Stimulated activated CD4-positive, alpha-beta T cell treated with anti-CD3 and anti-CD28 coated beads, Interleukin-15, amount 100 ng/mL, for 1 hour (primary cell): ENCODE results near the gene ATXN7L1.

Source experiments
- DNase-seq, 2 donors: peaks; one replicate each; pipeline ENCODE4 v3.0.0-alpha.2; 2020; ENCODE audit warnings: low read depth in 1 of 2, low spot score in 1 of 2

Gene ATXN7L1

DNA sequence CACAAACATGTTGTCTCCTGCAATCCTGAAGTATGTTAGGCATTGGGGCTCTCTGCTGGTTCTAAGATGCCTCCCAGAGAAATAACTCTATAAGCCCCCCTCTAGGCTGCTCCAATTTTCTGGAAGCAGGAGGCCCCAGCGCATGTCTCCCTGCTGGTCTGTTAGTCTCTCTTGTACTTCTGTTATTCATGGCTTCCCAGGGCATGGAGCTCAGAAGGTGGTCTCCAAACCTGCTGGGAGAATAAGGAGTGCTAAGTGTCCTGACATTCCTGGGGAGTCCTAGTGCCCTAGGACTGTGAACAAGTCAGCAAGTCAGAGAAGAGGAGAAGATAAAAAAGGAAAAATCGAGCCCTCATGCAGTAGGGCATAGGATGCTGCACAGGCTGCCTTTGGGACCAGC, 224.6 kb downstream of the ATXN7L1 start:
- DNase-seq, result no peak

DNA sequence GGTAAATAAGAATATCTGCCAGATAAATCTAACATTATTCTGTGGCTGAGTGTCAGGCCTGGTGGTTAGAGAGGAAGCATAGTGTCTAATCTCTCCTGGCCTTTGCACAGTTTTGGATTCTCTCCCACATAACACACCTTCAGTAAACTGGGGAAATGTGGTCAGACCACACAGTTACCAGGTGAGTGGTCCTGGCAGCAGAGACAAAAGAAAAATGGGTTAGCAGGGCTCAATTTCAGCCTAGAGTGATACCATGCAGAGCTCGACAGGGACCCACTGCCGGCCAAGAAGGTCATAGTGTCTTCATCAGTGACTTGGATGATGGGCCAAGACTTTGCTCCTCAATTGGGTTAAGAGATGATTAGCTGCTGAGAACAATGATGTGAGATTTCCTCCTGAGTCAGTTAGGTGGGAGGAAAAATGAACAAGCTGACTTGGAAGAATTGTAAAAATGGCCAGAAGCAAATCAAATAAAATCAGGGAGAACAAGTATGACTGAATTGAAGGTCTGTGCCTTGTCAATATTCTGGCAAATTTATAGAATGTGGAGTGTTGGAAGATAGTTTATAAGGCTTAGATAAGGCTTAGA, 225.9 kb downstream of the ATXN7L1 start:
- no peak for DNase-seq

- DNase-seq, result no peak
Measured at GRCh38 chr7:105649727-105650381, 226.5 kb downstream of the ATXN7L1 start.

GRCh38 chr7:105648561-105649401, 227.6 kb downstream of the ATXN7L1 start:
- no peak for DNase-seq

DNA sequence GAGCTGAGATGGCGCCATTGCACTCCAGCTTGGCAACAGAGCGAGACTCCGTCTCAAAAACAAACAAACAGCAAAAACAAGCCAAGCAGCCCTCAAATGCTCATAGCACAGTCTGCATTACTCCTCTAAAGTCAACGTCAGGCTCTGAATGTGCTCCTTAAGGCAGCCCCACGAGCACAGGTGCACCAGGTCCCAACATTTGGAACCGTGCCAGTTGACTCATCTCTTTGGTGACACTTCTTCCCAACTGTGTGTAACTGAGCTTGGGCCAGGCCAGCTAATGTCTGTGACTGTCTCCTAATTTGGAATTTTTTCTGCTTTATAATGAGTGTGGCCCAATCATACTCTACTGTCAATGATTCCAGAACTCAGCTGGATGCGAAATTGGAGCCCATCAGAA, 228.8 kb downstream of the ATXN7L1 start:
- DNase-seq, result no peak

DNA sequence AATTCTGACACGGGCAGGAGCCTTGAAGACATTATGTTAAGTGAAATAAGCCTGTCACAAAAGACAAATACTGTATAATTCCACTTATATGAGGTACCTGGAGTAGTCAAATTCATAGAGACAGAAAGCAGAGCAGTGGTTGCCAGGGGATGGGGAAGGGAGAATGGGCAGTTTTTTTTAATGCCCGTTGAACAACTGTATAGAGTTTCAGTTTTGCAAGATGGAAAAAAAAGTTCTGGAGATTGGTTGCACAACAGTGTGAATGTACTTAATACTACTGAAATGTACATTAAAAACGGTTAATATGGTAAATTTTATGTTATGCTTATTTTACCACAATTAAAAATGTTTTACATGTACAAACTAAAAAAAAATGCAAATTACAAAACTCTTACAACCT, 231.5 kb downstream of the ATXN7L1 start:
- no peak for DNase-seq

DNA sequence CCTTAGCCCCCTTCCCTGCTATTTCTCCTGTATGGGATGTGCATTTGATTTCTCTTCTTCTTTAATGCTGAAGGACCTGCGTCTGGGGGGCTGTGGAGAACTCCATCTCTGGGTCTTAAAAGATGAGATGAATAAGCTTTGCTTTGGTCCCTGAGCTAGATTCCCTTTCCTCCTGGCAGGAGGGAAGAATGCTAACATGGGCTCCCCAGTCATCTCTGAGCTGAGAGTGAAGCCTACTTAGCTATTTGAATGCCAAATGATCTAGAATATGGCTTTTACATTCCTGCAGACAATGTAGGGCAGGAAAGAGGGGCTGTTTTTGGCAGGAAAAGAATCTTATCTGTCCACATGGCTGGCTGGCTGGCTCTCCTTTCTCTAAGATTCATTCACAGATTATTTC, 232.5 kb downstream of the ATXN7L1 start:
- DNase-seq, result no peak

GRCh38 chr7:105643384-105643783, 233.0 kb downstream of the ATXN7L1 start:
- DNase-seq, result no peak

- no peak for DNase-seq
Measured at GRCh38 chr7:105642264-105642663, 234.1 kb downstream of the ATXN7L1 start.

- no peak for DNase-seq
Measured at GRCh38 chr7:105640956-105641810, 235.2 kb downstream of the ATXN7L1 start.

- DNase-seq, result no peak
Measured at GRCh38 chr7:105639667-105640493, 236.5 kb downstream of the ATXN7L1 start.

DNA sequence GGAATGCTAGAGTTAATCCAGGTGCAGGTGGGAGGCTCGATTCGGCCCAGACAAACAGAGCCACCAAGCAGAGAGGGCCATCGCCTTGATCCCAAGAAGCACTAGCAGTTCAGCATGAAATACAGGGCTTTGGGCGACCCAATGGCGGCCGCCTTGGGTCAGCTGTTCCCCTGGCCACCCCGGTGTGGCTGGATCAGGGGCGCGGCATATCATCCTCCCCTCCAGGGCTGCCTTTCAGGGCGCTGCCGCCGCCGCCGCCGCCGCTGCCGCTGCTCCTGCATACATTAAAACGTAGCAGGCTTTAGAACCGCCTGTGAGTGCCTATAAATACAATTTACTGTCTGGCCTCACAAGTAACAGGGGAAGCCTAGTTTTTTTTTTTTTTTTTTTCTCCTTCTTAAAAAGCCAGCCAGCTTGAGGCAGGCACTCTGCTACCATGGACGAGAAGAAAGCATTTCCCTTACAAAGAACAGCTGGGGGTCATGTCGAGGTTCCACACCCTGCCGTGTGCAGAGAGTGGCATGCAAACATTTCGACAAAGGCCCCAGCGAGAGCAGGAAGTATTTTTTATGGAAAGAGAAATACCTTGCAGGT, 237.4 kb downstream of the ATXN7L1 start:
- no peak for DNase-seq

DNA sequence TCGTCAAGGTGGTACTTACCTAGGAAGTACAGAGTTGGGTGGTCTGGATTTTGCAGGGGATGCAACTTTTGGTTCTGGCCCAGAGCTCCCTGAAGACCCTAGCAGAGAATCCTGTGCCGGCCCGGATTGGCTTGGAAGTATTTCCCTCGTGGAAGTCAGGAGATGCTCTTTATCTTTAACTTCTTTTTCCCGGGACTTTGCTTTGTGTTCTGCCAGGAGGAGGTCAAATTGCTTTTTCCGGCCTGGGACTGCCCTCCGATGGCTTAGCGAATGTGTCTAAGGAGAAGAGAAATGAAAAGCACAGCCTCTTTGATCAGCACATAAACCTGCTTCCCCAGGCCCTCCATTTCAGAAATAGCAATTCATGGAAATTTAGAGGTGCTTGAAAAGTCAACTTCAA, 238.1 kb downstream of the ATXN7L1 start:
- no peak for DNase-seq

- DNase-seq, result no peak
Measured at GRCh38 chr7:105637755-105638154, 238.6 kb downstream of the ATXN7L1 start.

GRCh38 chr7:105636982-105637381, 239.4 kb downstream of the ATXN7L1 start:
- DNase-seq, result no peak

DNA sequence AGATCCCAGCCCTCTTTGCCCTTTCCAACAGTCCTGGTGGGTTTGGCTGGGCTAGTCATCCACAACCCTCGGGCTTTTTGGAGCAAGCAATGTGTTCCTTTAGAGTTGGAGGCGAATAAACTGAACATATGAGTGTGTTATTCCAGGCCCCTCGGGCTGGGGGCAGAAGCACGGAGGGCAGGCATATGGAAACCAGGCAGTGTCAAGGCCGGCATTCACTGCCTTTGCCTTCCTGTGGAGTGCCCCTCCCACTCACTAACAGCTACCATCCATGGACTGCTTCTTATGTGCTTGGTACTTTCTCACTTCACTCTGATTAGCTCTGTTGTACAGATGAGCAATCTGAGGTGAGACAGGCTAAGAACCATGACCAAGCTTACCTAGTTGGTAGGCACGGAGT, 241.2 kb downstream of the ATXN7L1 start:
- no peak for DNase-seq

- DNase-seq, result no peak
Measured at GRCh38 chr7:105625986-105626385, 250.4 kb downstream of the ATXN7L1 start.

- no peak for DNase-seq
Measured at GRCh38 chr7:105623906-105624305, 252.5 kb downstream of the ATXN7L1 start.

DNA sequence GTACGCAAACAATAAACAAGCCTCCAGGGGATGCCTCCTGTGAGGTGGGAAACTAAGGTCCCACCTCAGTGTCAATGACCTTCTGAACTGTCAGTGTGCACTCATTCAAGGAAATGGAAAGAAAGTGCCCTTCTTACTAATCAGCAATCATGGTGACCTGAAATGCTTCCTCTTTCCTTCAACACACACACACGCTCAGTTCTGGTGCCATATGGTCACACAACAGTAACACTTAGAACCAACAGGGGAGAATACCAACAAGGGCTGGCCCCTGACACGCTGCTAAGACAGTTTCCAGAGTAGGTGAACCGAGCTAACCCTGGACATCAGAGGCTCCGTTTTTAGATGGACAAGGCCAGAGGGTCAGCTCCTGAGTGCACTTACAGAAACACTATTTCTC, 253.0 kb downstream of the ATXN7L1 start:
- DNase-seq, result no peak

- no peak for DNase-seq
Measured at GRCh38 chr7:105622106-105622731, 254.2 kb downstream of the ATXN7L1 start.
